ENCODE measurements around the gene RRM2.

DNA sequence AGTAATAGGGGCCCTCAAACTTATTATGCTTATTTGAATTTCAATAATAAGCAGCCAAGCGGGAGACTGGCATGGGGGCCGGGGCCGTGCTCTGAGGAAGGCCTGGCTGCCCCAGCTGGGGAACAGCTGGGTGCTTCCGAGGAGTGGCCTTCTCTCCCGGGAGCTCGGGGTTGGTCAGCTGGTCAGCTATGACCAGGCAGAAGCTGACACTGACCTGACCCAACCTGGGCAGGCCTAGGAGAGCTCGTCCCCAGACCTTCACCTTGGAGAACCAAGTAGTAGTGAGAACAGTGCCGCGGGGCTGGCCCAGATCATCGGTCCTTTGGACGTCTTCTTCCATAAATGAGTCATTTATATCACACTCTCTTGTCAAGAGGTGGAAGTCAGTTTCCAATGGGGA lies 36.1 kb downstream of the RRM2 start:
- TF ChIP-seq EZH2 (IDR thresholded peaks at IDR 0.05; ENCODE audit: insufficient read depth, poor library complexity, severe bottlenecking) (no peak), EZH2phosphoT487 (IDR thresholded peaks at IDR 0.05; ENCODE audit: insufficient read depth, low read depth) (no peak)

Data from GM23248 (cell line).